ENCODE data around the gene MYL11. TPM values are rescaled to one million over a fixed set of nuclear protein-coding genes. Genes with fewer than 3 reads are reported as not detected.

MYL11 gene
- polyA plus RNA-seq, 2 of the 4 experiments (the other 2 are of a cell fraction), result 0.46 TPM; not detected in 1

- WGBS (ENCODE audit: missing lambda C conversion rate), result 54% methylated on average over 2 of the region's 2 CpGs
- TF ChIP-seq NPAS2 (CRISPR knock-in tag; IDR thresholded peaks at IDR 0.05; ENCODE audit: borderline replicate concordance) (no peak), RARB (CRISPR knock-in tag; IDR thresholded peaks at IDR 0.05) (no peak), BHLHE40 (IDR thresholded peaks at IDR 0.05; ENCODE audit: low read depth, low read length) (no peak), PBX3 (IDR thresholded peaks at IDR 0.05) (no peak), HDAC2 (IDR thresholded peaks at IDR 0.05) (no peak), ZC3H11A (IDR thresholded peaks at IDR 0.05) (no peak), RNF2 (IDR thresholded peaks at IDR 0.05; ENCODE audit: borderline replicate concordance, low read depth) (no peak), SMC3 (IDR thresholded peaks at IDR 0.05) (no peak), FOSB (CRISPR knock-in tag; IDR thresholded peaks at IDR 0.05) (no peak), ZFP36 (IDR thresholded peaks at IDR 0.05; ENCODE audit: borderline replicate concordance, partially characterized antibody) (no peak), KDM1A (IDR thresholded peaks at IDR 0.05; ENCODE audit: low read depth) (no peak), RFX5 (IDR thresholded peaks at IDR 0.05) (no peak), EHMT2 (IDR thresholded peaks at IDR 0.05; ENCODE audit: low read depth) (no peak)
- H3K4me2 ChIP-seq, result no peak overlapping the region
- ATAC-seq (no peak), FAIRE-seq (no peak), DNase-seq (ENCODE audit: low read depth in 1 of 2, low spot score in 1 of 2) (no peak)
- ChIA-PET POLR2A (interaction anchor here (1.1 to 1.2 kb wide), 2 partner anchors 12 to 34 kb away, joined by 4 read pairs; partner anchors contain the start of gene ZNF48), CTCF (interaction anchor here (1.0 to 6.1 kb wide), 4 partner anchors 25 to 245 kb away, joined by 3 to 26 read pairs (median 4); partner anchors contain the start of gene DCTPP1)
- H3K4me3 ChIP-seq, result no peak overlapping the region
- peaks cover 5% of the 10 kb centered on the region; the same call in 1 of the 3 replicates for H3K4me1 ChIP-seq
- no peak overlapping the region for H3K27ac ChIP-seq
- H3K9me3 ChIP-seq, result no peaks in the 10 kb centered on the region
Observed at GRCh38 chr16:30383521-30383920, 8.9 kb downstream of the MYL11 start.

GRCh38 chr16:30394592-30395154, 20.1 kb downstream of the MYL11 start:
- DNase-seq (ENCODE audit: low read depth in 1 of 2, low spot score in 1 of 2) (no peak), FAIRE-seq (no peak), ATAC-seq (peak; percentile 15 to 39; a peak in 3 of 6 replicates)
- no peak for TF ChIP-seq HOXB5 (CRISPR knock-in tag; IDR thresholded peaks at IDR 0.05)
- TF ChIP-seq PHF8 (IDR thresholded peaks at IDR 0.05; ENCODE audit: borderline replicate concordance, low read depth), result 0 out of 2 replicates have a peak, but pooled peaks have one; percentile 64
- ChIA-PET CTCF (interaction anchor here (0.6 to 11.5 kb wide), 12 partner anchors 13 to 36 kb away, joined by 3 to 149 read pairs (median 4); partner anchors contain the start of genes DCTPP1, SEPTIN1 and ZNF771), POLR2A (interaction anchor here (0.5 to 1.7 kb wide), 9 partner anchors 9 to 256 kb away, joined by 3 to 13 read pairs (median 4); partner anchors contain the start of genes SEPTIN1, TBC1D10B and ZNF771)
- 50% methylated on average over 18 of the region's 31 CpGs for WGBS (ENCODE audit: missing lambda C conversion rate)
- Histone ChIP-seq H3K9me3 (no peaks in the 10 kb centered on the region), H3K4me3 (peak overlapping the region; percentile 86), H3K4me2 (peak overlapping the region; percentile 97), H3K4me1 (peaks cover 12% of the 10 kb centered on the region), H3K27ac (peak overlapping the region; percentile 95 to 98)

GRCh38 chr16:30395155-30395991, 20.8 kb downstream of the MYL11 start, which contains the start of gene ZNF48:
TSS of gene ZNF48 (plus strand) at chr16:30395420. CDS start at chr16:30395795, 375 bp downstream.
- ChIA-PET CTCF (interaction anchor here (0.6 to 11.5 kb wide), 14 partner anchors 13 to 219 kb away, joined by 3 to 149 read pairs (median 4); partner anchors contain the start of genes DCTPP1, SEPTIN1 and ZNF771), POLR2A (interaction anchor here (0.5 to 1.7 kb wide), 12 partner anchors 9 to 255 kb away, joined by 3 to 13 read pairs (median 4); partner anchors contain the start of genes SEPTIN1, TBC1D10B and ZNF771)
- H3K27ac ChIP-seq, result peak within 1 kb of the TSS; percentile 95 to 98
- peaks cover 12% of the 10 kb centered on the region for H3K4me1 ChIP-seq
- FAIRE-seq (no peak), DNase-seq (ENCODE audit: low read depth in 1 of 2, low spot score in 1 of 2) (peak; percentile 59 to 88), ATAC-seq (peak; percentile 82 to 88)
- under 1% methylated on average over 47 of the region's 103 CpGs for whole genome bisulfite sequencing (ENCODE audit: missing lambda C conversion rate)
- peak within 1 kb of the TSS; percentile 97 for H3K4me2 ChIP-seq
- H3K4me3 ChIP-seq, result peak within 1 kb of the TSS; percentile 86
- H3K9me3 ChIP-seq, result no peaks in the 10 kb centered on the region
- TF ChIP-seq ZNF302 (CRISPR knock-in tag; IDR thresholded peaks at IDR 0.05) (no peak), RFX5 (IDR thresholded peaks at IDR 0.05) (no peak), HOXB5 (CRISPR knock-in tag; IDR thresholded peaks at IDR 0.05) (no peak), HMGXB4 (CRISPR knock-in tag; IDR thresholded peaks at IDR 0.05; ENCODE audit: borderline replicate concordance) (no peak), CHD2 (IDR thresholded peaks at IDR 0.05; ENCODE audit: low read length, partially characterized antibody) (no peak), JUN (IDR thresholded peaks at IDR 0.05) (peak; percentile 75 to 92; a peak in 4 of 5 replicates), ELK1 (IDR thresholded peaks at IDR 0.05; ENCODE audit: low read depth, low read length) (no peak), POLR2A (IDR thresholded peaks at IDR 0.05; ENCODE audit: low read length) (peak; percentile 52), KDM5A (IDR thresholded peaks at IDR 0.05) (no peak), ATOH8 (CRISPR knock-in tag; IDR thresholded peaks at IDR 0.05; ENCODE audit: low read depth) (no peak), RCOR1 (IDR thresholded peaks at IDR 0.05; ENCODE audit: low read depth, low read length) (no peak), KDM1A (IDR thresholded peaks at IDR 0.05; ENCODE audit: low read depth) (no peak), RNF2 (IDR thresholded peaks at IDR 0.05; ENCODE audit: borderline replicate concordance, low read depth) (no peak), PHF8 (IDR thresholded peaks at IDR 0.05; ENCODE audit: borderline replicate concordance, low read depth) (peak; percentile 21), JUNB (IDR thresholded peaks at IDR 0.05) (no peak)
